GM12872 (cell line): ENCODE measurements around the gene SFTA2.

ENCODE experiments used
- CTCF ChIP-seq: IDR thresholded peaks from 3 replicates; pipeline ENCODE4 v1.5.1; 2011; ENCODE audit warnings: low read depth, mild to moderate bottlenecking, low read length, moderate library complexity; ENCODE audit not compliant: insufficient read depth

The SFTA2 gene

GRCh38 chr6:30914854-30915590, 16.9 kb downstream of the SFTA2 start:
- no peak for TF ChIP-seq CTCF

GRCh38 chr6:30914076-30914853, 17.7 kb downstream of the SFTA2 start, which contains the start of gene VARS2:
TSS of gene VARS2 (plus strand) at chr6:30914238. CDS start at chr6:30914837, 599 bp downstream.
- peak; percentile 21; the same call in 1 of the 3 replicates for TF ChIP-seq CTCF

GRCh38 chr6:30913721-30914075, 18.3 kb downstream of the SFTA2 start:
- no peak for TF ChIP-seq CTCF

GRCh38 chr6:30912746-30913520, 19.0 kb downstream of the SFTA2 start:
- TF ChIP-seq CTCF, result no peak

- TF ChIP-seq CTCF, result no peak
Measured at GRCh38 chr6:30908700-30909099, 23.3 kb downstream of the SFTA2 start.

- no peak for TF ChIP-seq CTCF
Measured at GRCh38 chr6:30907758-30908591, 24.0 kb downstream of the SFTA2 start, which contains the start of gene GTF2H4. TSS of gene GTF2H4 (plus strand) at chr6:30908207.
